Uterus (tissue), 4 donors: ENCODE data around the gene ZSWIM1. TPM values are rescaled to one million over a fixed set of nuclear protein-coding genes. Genes with fewer than 3 reads are reported as not detected.

Source experiments
- DNase-seq, 2 donors: peaks; one replicate each; pipeline ENCODE4 v3.0.0-alpha.2; 2019 to 2020
- H3K27ac ChIP-seq, 2 donors: fragments of 200-600 bp; sonication (generic); 1 replicate in 1 of 2; 2 replicates in 1 of 2; pipeline ENCODE4 v1.5.1; 2016 to 2018
- H3K27me3 ChIP-seq, 2 donors: fragments of 200-600 bp; sonication (generic); one replicate each; pipeline ENCODE4 v1.5.1; 2018 to 2019; ENCODE audit warnings: control low read depth in 1 of 2
- H3K36me3 ChIP-seq, 2 donors: fragments of 200-600 bp; sonication (generic); one replicate each; pipeline ENCODE4 v1.5.1; 2019; ENCODE audit warnings: control low read depth in 1 of 2
- H3K4me1 ChIP-seq, 2 donors: fragments of 200-600 bp; sonication (generic); one replicate each; pipeline ENCODE4 v1.5.1; 2018 to 2019; ENCODE audit warnings: control low read depth in 1 of 2
- H3K4me3 ChIP-seq, 2 donors: fragments of 200-600 bp; sonication (generic); 1 replicate in 1 of 2; 2 replicates in 1 of 2; pipeline ENCODE4 v1.5.1; 2018 to 2019; ENCODE audit warnings: mild to moderate bottlenecking in 1 of 2
- H3K9me3 ChIP-seq, 2 donors: fragments of 200-600 bp; sonication (generic); one replicate each; pipeline ENCODE4 v1.5.1; 2019; ENCODE audit warnings: control low read depth in 1 of 2
- POLR2A ChIP-seq, 2 donors: fragments of 450-650 bp; IDR thresholded peaks; one replicate each; pipeline ENCODE4 v1.6.1; 2016; ENCODE audit warnings: antibody characterized with exemption in 2 of 2, mild to moderate bottlenecking in 1 of 2, moderate library complexity in 1 of 2
- intact Hi-C: fragments of 100-400 bp; cut with DNase I; formaldehyde crosslinking; loops from one replicate; pipeline ENCODE4 v1.15.1; 2023; ENCODE audit warnings: low total_unique reads
- total RNA-seq, 4 donors: library from RNA; depleted of rRNA in 3 of 4; stranded (reverse); fragments of >200 nt in 3 of 4; gene quantifications; one replicate each; pipeline versions ENCODE4 v1.1.0 to v1.2.4, GENCODE V29; 2014 to 2023
- TF ChIP-seq, protein P1 (sequence below), 4 experiments: fragments of 200-600 bp in 2 of 4; fragments of 450-650 bp in 2 of 4; sonication (generic) in 2 of 4; IDR thresholded peaks; one replicate each; pipeline ENCODE4 v1.5.1; 2016 to 2019; ENCODE audit warnings: antibody characterized with exemption in 4 of 4, mild to moderate bottlenecking in 2 of 4, moderate library complexity in 1 of 4
- donor health status: DM: yes; HTN: yes; CAD: no.

ZSWIM1 gene
- total RNA-seq, 4 donors from 2014 or later: 0.77 to 12.2 (median 3.3) TPM

DNA sequence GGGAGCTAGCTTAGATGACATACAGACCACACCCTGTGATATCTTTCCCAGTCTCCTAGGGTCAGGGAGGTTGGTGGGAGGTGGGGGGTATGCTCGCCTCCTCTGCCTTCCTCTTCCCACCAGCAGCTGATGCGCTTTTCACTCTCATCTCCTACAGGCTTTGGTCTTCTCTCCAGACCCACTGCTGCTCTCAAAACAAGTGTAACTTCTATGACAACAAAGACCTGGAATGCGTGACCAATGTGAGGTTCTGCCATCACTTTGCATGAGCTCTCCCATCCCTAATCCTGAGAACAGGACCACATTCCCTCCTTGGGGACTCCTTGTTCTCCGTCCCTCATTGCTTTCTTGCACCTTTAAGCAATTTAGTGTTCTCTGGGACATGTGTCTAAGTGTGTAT is 12.8 kb downstream of the ZSWIM1 start:
- Histone ChIP-seq H3K4me3 (no peak overlapping the region), H3K36me3 (no peaks in the 10 kb centered on the region), H3K27ac (no peak overlapping the region), H3K27me3 (no peaks in the 10 kb centered on the region), H3K4me1 (peaks cover 3 to 7% of the 10 kb centered on the region in 2 donors), H3K9me3 (no peaks in the 10 kb centered on the region)
- TF ChIP-seq POLR2A (IDR thresholded peaks at IDR 0.05): no peak
- TF ChIP-seq, protein P1, sequence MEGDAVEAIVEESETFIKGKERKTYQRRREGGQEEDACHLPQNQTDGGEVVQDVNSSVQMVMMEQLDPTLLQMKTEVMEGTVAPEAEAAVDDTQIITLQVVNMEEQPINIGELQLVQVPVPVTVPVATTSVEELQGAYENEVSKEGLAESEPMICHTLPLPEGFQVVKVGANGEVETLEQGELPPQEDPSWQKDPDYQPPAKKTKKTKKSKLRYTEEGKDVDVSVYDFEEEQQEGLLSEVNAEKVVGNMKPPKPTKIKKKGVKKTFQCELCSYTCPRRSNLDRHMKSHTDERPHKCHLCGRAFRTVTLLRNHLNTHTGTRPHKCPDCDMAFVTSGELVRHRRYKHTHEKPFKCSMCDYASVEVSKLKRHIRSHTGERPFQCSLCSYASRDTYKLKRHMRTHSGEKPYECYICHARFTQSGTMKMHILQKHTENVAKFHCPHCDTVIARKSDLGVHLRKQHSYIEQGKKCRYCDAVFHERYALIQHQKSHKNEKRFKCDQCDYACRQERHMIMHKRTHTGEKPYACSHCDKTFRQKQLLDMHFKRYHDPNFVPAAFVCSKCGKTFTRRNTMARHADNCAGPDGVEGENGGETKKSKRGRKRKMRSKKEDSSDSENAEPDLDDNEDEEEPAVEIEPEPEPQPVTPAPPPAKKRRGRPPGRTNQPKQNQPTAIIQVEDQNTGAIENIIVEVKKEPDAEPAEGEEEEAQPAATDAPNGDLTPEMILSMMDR (IDR thresholded peaks at IDR 0.05): no peak
- DNase-seq: no peak
- intact Hi-C loops: no loop called here

DNA sequence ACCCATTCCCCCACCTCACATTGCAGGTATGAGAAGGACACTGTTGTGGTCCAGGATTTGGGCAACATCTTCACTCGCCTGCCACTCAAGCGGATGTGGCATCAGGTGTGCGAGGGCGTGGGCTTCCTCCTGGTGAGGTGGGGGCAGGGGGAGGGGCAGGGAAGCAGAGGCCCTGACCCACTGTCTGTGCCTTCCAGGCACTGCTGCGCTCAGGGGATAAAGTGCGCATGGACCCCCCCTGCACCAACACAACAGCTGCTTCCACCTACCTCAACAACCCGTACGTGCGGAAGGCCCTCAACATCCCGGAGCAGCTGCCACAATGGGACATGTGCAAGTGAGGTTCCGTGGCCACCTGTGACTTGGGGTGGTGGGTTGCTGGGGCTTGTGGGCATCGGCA is 13.8 kb downstream of the ZSWIM1 start:
- Histone ChIP-seq H3K27me3 (no peaks in the 10 kb centered on the region), H3K4me3 (no peak overlapping the region), H3K36me3 (no peaks in the 10 kb centered on the region), H3K27ac (no peak overlapping the region), H3K4me1 (peaks cover 3 to 7% of the 10 kb centered on the region in 2 donors), H3K9me3 (no peaks in the 10 kb centered on the region)
- intact Hi-C loops: no loop called here
- no peak for DNase-seq
- TF ChIP-seq POLR2A (IDR thresholded peaks at IDR 0.05): no peak
- TF ChIP-seq, protein P1 (IDR thresholded peaks at IDR 0.05): no peak

DNA sequence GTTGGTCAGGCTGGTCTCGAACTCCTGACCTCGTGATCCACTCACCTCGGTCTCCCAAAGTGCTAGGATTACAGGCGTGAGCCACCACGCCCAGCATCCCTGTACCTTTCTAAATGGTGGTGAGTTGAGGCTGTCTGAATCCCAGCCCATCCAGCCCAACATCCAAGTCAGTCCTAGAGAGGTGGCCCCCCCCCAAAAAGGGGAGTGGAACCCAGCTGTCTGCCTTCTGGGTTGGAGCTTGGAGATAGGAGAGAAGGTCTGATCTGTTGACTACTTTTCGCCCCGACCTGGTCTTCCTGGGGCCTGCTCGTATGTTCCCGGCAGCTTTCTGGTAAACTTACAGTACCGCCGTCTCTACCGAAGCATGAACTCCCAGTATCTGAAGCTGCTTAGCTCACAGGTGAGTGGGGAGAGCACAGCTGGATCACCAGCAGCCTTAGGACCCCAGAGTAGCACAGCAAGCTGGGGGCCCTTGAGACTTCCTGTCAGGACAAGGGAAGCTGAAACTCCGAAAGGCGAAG is 15.7 kb downstream of the ZSWIM1 start:
- intact Hi-C loops: no loop called here
- no peaks in the 10 kb centered on the region for H3K36me3 ChIP-seq
- no peaks in the 10 kb centered on the region for H3K9me3 ChIP-seq
- H3K4me3 ChIP-seq: no peak overlapping the region
- peaks cover 2 to 6% of the 10 kb centered on the region in 2 donors for H3K4me1 ChIP-seq
- TF ChIP-seq, protein P1 (IDR thresholded peaks at IDR 0.05): no peak
- TF ChIP-seq POLR2A (IDR thresholded peaks at IDR 0.05): no peak
- no peak for DNase-seq
- H3K27me3 ChIP-seq: no peaks in the 10 kb centered on the region
- no peak overlapping the region for H3K27ac ChIP-seq

DNA sequence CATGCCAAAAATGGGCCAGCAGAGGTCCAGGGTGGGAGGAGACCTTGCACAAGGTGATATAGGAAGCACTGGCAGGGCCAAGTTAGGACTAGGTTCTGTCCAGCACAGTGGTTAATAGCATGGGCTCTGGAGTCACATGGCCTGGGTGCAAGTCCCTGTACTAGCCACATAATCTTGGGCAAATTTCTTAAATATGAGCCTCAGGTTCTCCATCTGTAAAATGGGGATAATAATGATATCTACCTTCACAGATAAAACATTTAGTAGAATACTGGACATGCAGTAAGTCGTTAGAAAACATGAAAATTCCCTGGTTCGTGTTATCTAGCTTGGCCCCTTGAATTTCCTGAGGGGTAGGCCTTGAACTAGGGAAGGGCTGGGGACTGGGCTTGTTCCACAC is 16.3 kb downstream of the ZSWIM1 start:
- Histone ChIP-seq H3K4me1 (peaks cover 0 to under 1% of the 10 kb centered on the region in 2 donors), H3K4me3 (no peak overlapping the region), H3K27ac (no peak overlapping the region), H3K9me3 (no peaks in the 10 kb centered on the region), H3K27me3 (no peaks in the 10 kb centered on the region), H3K36me3 (no peaks in the 10 kb centered on the region)
- intact Hi-C loops: no loop called here
- no peak for DNase-seq
- no peak for TF ChIP-seq POLR2A (IDR thresholded peaks at IDR 0.05)

DNA sequence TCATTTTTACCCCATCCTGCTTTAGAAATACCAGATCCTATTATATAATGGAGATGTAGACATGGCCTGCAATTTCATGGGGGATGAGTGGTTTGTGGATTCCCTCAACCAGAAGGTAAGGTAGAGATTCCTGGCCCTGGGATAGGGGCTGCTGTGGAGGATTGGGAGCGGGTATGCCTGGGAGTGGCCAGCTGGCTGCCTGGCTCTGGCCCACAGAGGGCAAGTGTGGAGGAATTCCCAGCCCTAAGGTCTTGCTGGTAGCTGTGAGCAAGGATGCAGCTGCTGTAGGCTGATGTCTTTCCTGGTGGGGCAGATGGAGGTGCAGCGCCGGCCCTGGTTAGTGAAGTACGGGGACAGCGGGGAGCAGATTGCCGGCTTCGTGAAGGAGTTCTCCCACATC is 16.7 kb downstream of the ZSWIM1 start:
- DNase-seq: no peak
- no peaks in the 10 kb centered on the region for H3K9me3 ChIP-seq
- intact Hi-C loops: no loop called here
- no peak overlapping the region for H3K27ac ChIP-seq
- H3K4me1 ChIP-seq: no peaks in the 10 kb centered on the region
- no peaks in the 10 kb centered on the region for H3K27me3 ChIP-seq
- no peak overlapping the region for H3K4me3 ChIP-seq
- no peaks in the 10 kb centered on the region for H3K36me3 ChIP-seq
- TF ChIP-seq POLR2A (IDR thresholded peaks at IDR 0.05): no peak
- TF ChIP-seq, protein P1 (IDR thresholded peaks at IDR 0.05): no peak

DNA sequence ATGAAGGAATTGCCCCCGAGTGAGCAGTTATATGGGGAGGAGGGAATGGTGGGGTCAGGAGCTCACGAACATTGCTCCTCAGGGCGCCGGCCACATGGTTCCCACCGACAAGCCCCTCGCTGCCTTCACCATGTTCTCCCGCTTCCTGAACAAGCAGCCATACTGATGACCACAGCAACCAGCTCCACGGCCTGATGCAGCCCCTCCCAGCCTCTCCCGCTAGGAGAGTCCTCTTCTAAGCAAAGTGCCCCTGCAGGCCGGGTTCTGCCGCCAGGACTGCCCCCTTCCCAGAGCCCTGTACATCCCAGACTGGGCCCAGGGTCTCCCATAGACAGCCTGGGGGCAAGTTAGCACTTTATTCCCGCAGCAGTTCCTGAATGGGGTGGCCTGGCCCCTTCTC is 17.3 kb downstream of the ZSWIM1 start:
- Histone ChIP-seq H3K9me3 (no peaks in the 10 kb centered on the region), H3K4me1 (no peaks in the 10 kb centered on the region), H3K36me3 (no peaks in the 10 kb centered on the region), H3K27me3 (no peaks in the 10 kb centered on the region), H3K27ac (no peak overlapping the region), H3K4me3 (no peak overlapping the region)
- intact Hi-C loops: no loop called here
- TF ChIP-seq, protein P1 (IDR thresholded peaks at IDR 0.05): no peak
- TF ChIP-seq POLR2A (IDR thresholded peaks at IDR 0.05): no peak
- no peak for DNase-seq
